ENCODE measurements around the gene TNNC2. TPM values are rescaled to one million over a fixed set of nuclear protein-coding genes. Genes with fewer than 3 reads are reported as not detected.
A peak's percentile ranks its signal among the peaks of the same experiment; 100 is the strongest.

The TNNC2 gene
- total RNA-seq, 2 donors from 2014 or later: 0.51 TPM; not detected in 1

DNA sequence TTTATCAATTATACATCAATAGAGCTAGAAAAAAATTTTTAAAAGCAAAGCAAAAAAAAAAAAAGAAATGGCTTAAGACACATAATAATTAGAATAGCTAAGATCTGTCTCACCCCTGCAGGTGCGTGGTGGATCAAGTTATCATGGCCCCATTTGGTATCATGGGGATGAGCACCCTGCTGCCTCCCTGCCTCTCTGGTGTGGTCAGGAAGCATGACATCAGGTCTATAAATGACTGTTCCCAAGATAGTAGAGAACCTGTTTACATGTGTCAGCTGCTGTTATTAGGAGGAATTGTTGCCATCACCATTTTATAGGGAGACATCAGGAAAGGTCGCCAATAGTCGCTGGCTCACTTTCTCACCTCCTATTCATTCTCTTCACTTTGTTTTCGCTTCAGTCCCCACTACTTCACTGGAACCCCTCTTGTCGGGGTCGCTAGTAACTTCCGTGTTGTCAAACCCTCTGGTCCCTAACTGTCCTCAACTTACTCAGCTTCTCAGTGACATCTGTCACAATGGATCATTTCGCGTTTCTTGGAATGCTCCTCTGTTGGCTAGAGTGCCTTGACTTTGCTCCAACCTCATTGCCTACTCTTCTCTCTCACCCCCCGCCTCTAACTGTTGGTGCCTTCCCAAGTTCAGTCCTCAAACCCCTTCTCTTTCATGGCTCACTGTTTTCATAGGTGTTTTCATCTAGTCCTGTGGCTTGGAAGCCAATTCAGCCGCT, 30.6 kb downstream of the TNNC2 start:
- Histone ChIP-seq H3K9me3 (no peaks in the 10 kb centered on the region), H3K36me3 (peaks cover 34% of the 10 kb centered on the region), H3K4me1 (peaks cover 0 to 20% of the 10 kb centered on the region in 2 donors), H3K27ac (peak overlapping the region; percentile 16 to 43), H3K4me3 (no peak overlapping the region), H3K27me3 (no peaks in the 10 kb centered on the region)
- TF ChIP-seq, protein P1, sequence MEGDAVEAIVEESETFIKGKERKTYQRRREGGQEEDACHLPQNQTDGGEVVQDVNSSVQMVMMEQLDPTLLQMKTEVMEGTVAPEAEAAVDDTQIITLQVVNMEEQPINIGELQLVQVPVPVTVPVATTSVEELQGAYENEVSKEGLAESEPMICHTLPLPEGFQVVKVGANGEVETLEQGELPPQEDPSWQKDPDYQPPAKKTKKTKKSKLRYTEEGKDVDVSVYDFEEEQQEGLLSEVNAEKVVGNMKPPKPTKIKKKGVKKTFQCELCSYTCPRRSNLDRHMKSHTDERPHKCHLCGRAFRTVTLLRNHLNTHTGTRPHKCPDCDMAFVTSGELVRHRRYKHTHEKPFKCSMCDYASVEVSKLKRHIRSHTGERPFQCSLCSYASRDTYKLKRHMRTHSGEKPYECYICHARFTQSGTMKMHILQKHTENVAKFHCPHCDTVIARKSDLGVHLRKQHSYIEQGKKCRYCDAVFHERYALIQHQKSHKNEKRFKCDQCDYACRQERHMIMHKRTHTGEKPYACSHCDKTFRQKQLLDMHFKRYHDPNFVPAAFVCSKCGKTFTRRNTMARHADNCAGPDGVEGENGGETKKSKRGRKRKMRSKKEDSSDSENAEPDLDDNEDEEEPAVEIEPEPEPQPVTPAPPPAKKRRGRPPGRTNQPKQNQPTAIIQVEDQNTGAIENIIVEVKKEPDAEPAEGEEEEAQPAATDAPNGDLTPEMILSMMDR (IDR thresholded peaks at IDR 0.05): no peak
- DNase-seq (ENCODE audit: low spot score): no peak

DNA sequence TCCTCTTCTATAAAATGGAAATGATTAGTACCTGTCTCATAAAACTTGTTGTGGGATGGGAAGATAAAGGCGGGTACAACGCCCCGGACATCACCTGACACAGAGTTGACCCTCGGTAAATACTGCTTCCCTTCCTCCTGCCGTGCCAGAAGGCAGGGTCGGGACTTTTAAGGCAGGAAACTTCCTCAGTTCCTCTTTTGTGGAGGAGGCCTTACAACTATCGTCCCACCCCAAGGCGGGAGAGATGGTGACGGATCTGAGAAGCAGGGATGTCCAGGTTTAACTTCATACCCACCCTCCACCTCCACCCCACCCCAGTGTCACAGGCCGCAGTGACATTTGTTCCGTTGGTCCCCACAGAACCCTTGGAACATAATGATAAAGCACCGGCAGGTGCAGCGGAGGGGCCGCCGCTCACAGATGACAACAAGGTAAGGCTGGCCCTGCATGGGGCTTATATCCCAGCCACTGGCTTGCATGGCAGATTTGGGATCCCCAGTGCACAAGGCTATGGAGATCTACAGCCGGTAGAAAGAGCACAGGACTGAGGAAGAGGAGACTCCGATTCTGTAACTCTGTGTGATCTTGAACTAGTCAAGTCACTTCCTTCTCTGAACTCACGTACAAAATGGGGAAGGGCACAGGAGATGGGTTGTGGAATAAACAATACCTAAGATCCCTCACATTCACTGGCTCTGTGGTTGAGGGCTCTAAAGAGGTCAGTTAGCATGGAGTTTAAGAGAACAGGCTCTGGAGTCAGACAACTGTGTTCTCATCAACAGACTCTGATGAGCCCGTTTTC, 34.6 kb downstream of the TNNC2 start:
- peak overlapping the region; percentile 89 to 99 for H3K4me3 ChIP-seq
- no peak for DNase-seq (ENCODE audit: low spot score)
- H3K4me1 ChIP-seq: peaks cover 0 to 10% of the 10 kb centered on the region in 2 donors
- TF ChIP-seq, protein P1 (IDR thresholded peaks at IDR 0.05): no peak
- peak overlapping the region; percentile 91 to 92 for H3K27ac ChIP-seq
- H3K27me3 ChIP-seq: no peaks in the 10 kb centered on the region
- H3K9me3 ChIP-seq: no peaks in the 10 kb centered on the region
- peaks cover 26% of the 10 kb centered on the region for H3K36me3 ChIP-seq

DNA sequence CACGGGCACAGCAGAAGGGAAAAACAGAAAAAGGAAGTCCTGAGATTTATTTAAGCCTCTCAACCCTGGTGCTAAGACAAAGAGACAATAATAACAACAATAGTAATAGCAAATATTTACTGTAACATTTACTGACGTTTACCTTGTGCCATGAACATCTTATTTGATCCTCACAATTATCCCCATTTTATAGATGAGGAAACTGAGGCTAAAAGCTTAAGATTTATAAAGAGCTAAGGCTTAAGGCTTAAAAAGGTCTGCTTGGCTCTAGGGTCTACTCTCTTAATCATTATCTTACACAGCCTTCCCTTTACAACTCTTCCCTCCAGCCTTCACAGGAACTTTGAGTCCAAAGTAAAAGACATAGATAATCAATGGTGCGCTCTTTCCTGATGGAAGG, 38.8 kb downstream of the TNNC2 start:
- no peak for DNase-seq (ENCODE audit: low spot score)
- TF ChIP-seq, protein P1 (IDR thresholded peaks at IDR 0.05): no peak
- Histone ChIP-seq H3K27me3 (no peaks in the 10 kb centered on the region), H3K4me3 (no peak overlapping the region), H3K36me3 (no peaks in the 10 kb centered on the region), H3K9me3 (no peaks in the 10 kb centered on the region), H3K27ac (no peak overlapping the region), H3K4me1 (peaks cover 0 to 10% of the 10 kb centered on the region in 2 donors)

DNA sequence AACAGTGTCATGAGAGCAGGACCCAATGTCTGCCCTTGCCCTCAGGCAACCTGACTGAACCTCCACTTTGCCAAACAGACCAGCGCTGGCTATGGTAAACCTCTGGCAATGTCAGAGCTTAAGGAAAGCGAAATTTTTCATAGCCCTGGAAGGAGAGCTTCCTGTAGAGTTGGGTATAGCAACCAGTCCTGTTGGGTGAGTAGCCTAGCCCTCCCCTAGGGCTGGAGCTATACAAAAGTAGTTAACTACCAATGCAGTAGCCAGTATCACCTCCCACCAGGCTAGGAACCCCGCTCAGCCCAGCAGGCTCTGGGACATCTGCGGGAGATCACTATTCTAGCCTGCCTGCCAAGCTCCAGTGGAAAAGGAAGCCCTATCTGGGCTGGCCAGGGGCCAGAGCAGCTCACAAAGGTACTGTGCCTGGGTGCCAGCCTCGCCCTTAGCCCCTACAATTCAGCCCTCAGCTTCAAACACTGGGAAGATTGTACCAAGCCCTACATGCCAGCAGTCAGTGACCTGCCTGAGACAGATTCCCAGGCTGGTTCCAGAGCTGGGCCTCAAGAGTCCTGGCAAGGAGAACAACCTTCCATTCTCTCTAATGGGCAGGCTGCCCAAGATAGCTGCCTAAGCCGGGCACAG, 43.3 kb downstream of the TNNC2 start:
- H3K36me3 ChIP-seq: no peaks in the 10 kb centered on the region
- H3K4me1 ChIP-seq: peaks cover 0 to 21% of the 10 kb centered on the region in 2 donors
- H3K27ac ChIP-seq: no peak overlapping the region
- H3K9me3 ChIP-seq: no peaks in the 10 kb centered on the region
- DNase-seq (ENCODE audit: low spot score): no peak
- H3K27me3 ChIP-seq: no peaks in the 10 kb centered on the region
- TF ChIP-seq, protein P1 (IDR thresholded peaks at IDR 0.05): no peak
- no peak overlapping the region for H3K4me3 ChIP-seq

DNA sequence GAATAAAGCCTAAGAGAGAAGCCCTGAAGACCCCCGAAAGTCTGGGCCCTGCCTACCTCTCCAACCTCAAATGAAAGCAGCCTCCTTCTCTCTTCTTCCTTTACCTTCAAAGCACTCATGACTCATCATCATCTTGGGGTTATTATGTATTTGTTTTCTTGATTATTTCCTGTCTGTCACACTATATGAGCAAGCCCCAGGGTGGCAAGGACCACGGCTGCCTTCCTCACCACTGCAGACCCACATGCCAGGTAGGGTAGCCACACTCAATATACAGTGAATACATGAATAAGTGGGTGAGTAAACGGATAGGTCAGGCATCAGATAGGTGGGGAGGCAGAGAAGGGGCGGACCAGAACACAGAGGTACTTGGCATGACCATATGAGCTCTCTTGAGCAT, 44.2 kb downstream of the TNNC2 start:
- H3K9me3 ChIP-seq: no peaks in the 10 kb centered on the region
- no peaks in the 10 kb centered on the region for H3K36me3 ChIP-seq
- DNase-seq (ENCODE audit: low spot score): no peak
- H3K27ac ChIP-seq: no peak overlapping the region
- TF ChIP-seq, protein P1 (IDR thresholded peaks at IDR 0.05): no peak
- no peak overlapping the region for H3K4me3 ChIP-seq
- no peaks in the 10 kb centered on the region for H3K27me3 ChIP-seq
- peaks cover 0 to 28% of the 10 kb centered on the region in 2 donors for H3K4me1 ChIP-seq

Data from right atrium auricular region (tissue), 2 donors.